H1 (cell line): ENCODE measurements around the gene PSAP. TPM values are rescaled to one million over a fixed set of nuclear protein-coding genes. Genes with fewer than 3 reads are reported as not detected.

Source experiments
- CTCF ChIA-PET: fragments of 300-600 bp; sonication (Branson Sonifier 250); formaldehyde crosslinking; loops from one replicate; lab custom pipeline; 2021; ENCODE audit not compliant: partially characterized antibody; lab: Charles Lee
- POLR2A ChIA-PET: fragments of 300-600 bp; sonication (Branson Sonifier 250); formaldehyde crosslinking; loops from one replicate; lab custom pipeline; 2021; ENCODE audit warnings: inconsistent platforms; ENCODE audit not compliant: partially characterized antibody; lab: Charles Lee
- DNase-seq, 2 experiments: peaks; one replicate each; pipeline versions ENCODE4 v3.0.0 to v3.0.0-alpha.2; 2010 to 2022; ENCODE audit warnings: low spot score in 2 of 2, low read depth in 1 of 2, mixed read lengths in 1 of 2
- FAIRE-seq: peaks from 2 replicates; lab custom pipeline; 2011; peaks lifted over from hg19 to GRCh38; lab: Jason Lieb, UNC
- H2AFZ ChIP-seq: 2 replicates; pipeline ENCODE4 v1.8.1; 2012; ENCODE audit warnings: low read length, inconsistent platforms
- H2AK5ac ChIP-seq: 2 replicates; pipeline ENCODE4 v1.6.1; 2013; ENCODE audit warnings: low read depth, low read length
- H2BK120ac ChIP-seq: replicated peaks from 2 replicates; pipeline ENCODE3; 2013; ENCODE audit warnings: low read depth, low read length, inconsistent platforms
- H2BK12ac ChIP-seq: 2 replicates; pipeline ENCODE4 v1.6.1; 2013; ENCODE audit warnings: low read depth, low read length
- H2BK15ac ChIP-seq: 2 replicates; pipeline ENCODE4 v1.6.1; 2013; ENCODE audit warnings: low read length
- H2BK20ac ChIP-seq: 2 replicates; pipeline ENCODE4 v1.6.1; 2013; ENCODE audit warnings: low read length
- H2BK5ac ChIP-seq: 2 replicates; pipeline ENCODE4 v1.6.1; 2013; ENCODE audit warnings: low read depth, low read length
- H3K14ac ChIP-seq: 2 replicates; pipeline ENCODE4 v1.6.1; 2013; ENCODE audit warnings: inconsistent platforms; ENCODE audit not compliant: insufficient read length
- H3K18ac ChIP-seq: 2 replicates; pipeline ENCODE4 v1.6.1; 2013; ENCODE audit warnings: low read length; ENCODE audit errors: extremely low read depth
- H3K23ac ChIP-seq: 2 replicates; pipeline ENCODE4 v1.6.1; 2013; ENCODE audit warnings: inconsistent platforms; ENCODE audit not compliant: insufficient read length
- H3K23me2 ChIP-seq: 2 replicates; pipeline ENCODE4 v1.6.1; 2013; ENCODE audit warnings: low read depth, low read length
- H3K27ac ChIP-seq: 2 replicates; pipeline ENCODE4 v1.6.1; 2011; ENCODE audit warnings: low read depth, low read length, inconsistent platforms
- H3K27me3 ChIP-seq, 4 experiments: replicated peaks in 1 of 4; 1 replicate in 1 of 4; 2 replicates in 3 of 4; pipeline versions ENCODE4 v1.6.1 to v1.8.1; 2011 to 2013; ENCODE audit warnings: low read length in 3 of 4, mild to moderate bottlenecking in 3 of 4, inconsistent platforms in 2 of 4, mixed read lengths in 2 of 4, moderate library complexity in 1 of 4; ENCODE audit not compliant: control insufficient read depth in 3 of 4, insufficient read depth in 3 of 4; ENCODE audit errors: extremely low read depth in 1 of 4
- H3K36me3 ChIP-seq, 4 experiments: 2 replicates each; pipeline versions ENCODE4 v1.6.1 to v1.8.1; 2011 to 2013; ENCODE audit warnings: mild to moderate bottlenecking in 4 of 4, low read length in 3 of 4, moderate library complexity in 2 of 4, control low read depth in 1 of 4, inconsistent platforms in 1 of 4; ENCODE audit not compliant: insufficient read depth in 4 of 4, control insufficient read depth in 2 of 4
- H3K4ac ChIP-seq: replicated peaks from 2 replicates; pipeline ENCODE3; 2013; ENCODE audit warnings: low read length, low read depth, mixed read lengths, inconsistent platforms; ENCODE audit not compliant: insufficient read length
- H3K4me1 ChIP-seq, 4 experiments: replicated peaks in 1 of 4; 1 replicate in 1 of 4; 2 replicates in 3 of 4; pipeline versions ENCODE4 v1.6.1 to v1.8.1; 2011 to 2013; ENCODE audit warnings: low read length in 3 of 4, inconsistent platforms in 2 of 4, mixed read lengths in 1 of 4; ENCODE audit not compliant: insufficient read depth in 4 of 4, control insufficient read depth in 3 of 4
- H3K4me2 ChIP-seq, 2 experiments: 2 replicates each; pipeline versions ENCODE4 v1.6.1 to v1.8.1; 2011 to 2013; ENCODE audit warnings: low read depth in 2 of 2, low read length in 2 of 2, control low read depth in 1 of 2, inconsistent platforms in 1 of 2, mild to moderate bottlenecking in 1 of 2; ENCODE audit not compliant: insufficient read depth in 1 of 2
- H3K4me3 ChIP-seq, 4 experiments: fragments of 200-600, 300-600 bp in 1 of 4; sonication (generic), shearing (Covaris generic), sonication (Bioruptor Twin) in 1 of 4; 2 replicates each; pipeline versions ENCODE4 v1.5.1 to v1.8.1; 2011 to 2016; ENCODE audit warnings: low read length in 4 of 4, low read depth in 3 of 4, control low read depth in 2 of 4, inconsistent platforms in 2 of 4, mild to moderate bottlenecking in 2 of 4, mixed read lengths in 1 of 4, moderate library complexity in 1 of 4; ENCODE audit not compliant: insufficient read depth in 2 of 4; ENCODE audit errors: extremely low read depth in 1 of 4
- H3K56ac ChIP-seq: replicated peaks from 2 replicates; pipeline ENCODE3; 2013; ENCODE audit warnings: low read depth, mild to moderate bottlenecking, mixed read lengths, low read length, inconsistent platforms; ENCODE audit not compliant: insufficient read length
- H3K79me1 ChIP-seq: 2 replicates; pipeline ENCODE4 v1.6.1; 2013; ENCODE audit warnings: low read depth, low read length, control low read depth
- H3K79me2 ChIP-seq, 2 experiments: 2 replicates each; pipeline versions ENCODE4 v1.6.1 to v1.8.1; 2012 to 2013; ENCODE audit warnings: low read length in 2 of 2, mild to moderate bottlenecking in 2 of 2, inconsistent platforms in 1 of 2; ENCODE audit not compliant: insufficient read depth in 2 of 2, control insufficient read depth in 1 of 2
- H3K9ac ChIP-seq, 4 experiments: replicated peaks in 1 of 4; 1 replicate in 1 of 4; 2 replicates in 3 of 4; pipeline versions ENCODE4 v1.6.1 to v1.8.1; 2011 to 2013; ENCODE audit warnings: low read depth in 3 of 4, low read length in 3 of 4, control low read depth in 2 of 4, mild to moderate bottlenecking in 2 of 4, moderate library complexity in 2 of 4, inconsistent platforms in 1 of 4; ENCODE audit errors: extremely low read depth in 1 of 4
- H3K9me3 ChIP-seq, 2 experiments: 2 replicates each; pipeline versions ENCODE4 v1.6.1 to v1.8.1; 2012 to 2013; ENCODE audit warnings: mild to moderate bottlenecking in 2 of 2, moderate library complexity in 2 of 2, control low read depth in 1 of 2, inconsistent platforms in 1 of 2, low read depth in 1 of 2, low read length in 1 of 2, mixed read lengths in 1 of 2; ENCODE audit not compliant: insufficient read depth in 2 of 2
- H4K20me1 ChIP-seq, 2 experiments: replicated peaks in 1 of 2; 2 replicates each; pipeline versions ENCODE3 to v1.8.1; 2011 to 2013; ENCODE audit warnings: inconsistent platforms in 2 of 2, low read length in 2 of 2, mild to moderate bottlenecking in 1 of 2; ENCODE audit not compliant: insufficient read depth in 2 of 2, control insufficient read depth in 1 of 2
- H4K5ac ChIP-seq: 2 replicates; pipeline ENCODE4 v1.6.1; 2013; ENCODE audit warnings: low read length, low read depth, mixed read lengths, inconsistent platforms; ENCODE audit not compliant: insufficient read length
- H4K8ac ChIP-seq: 2 replicates; pipeline ENCODE4 v1.8.0; 2013; ENCODE audit warnings: mild to moderate bottlenecking, moderate library complexity, low read length, inconsistent platforms; ENCODE audit not compliant: insufficient read depth; ENCODE audit errors: extremely low read depth
- H4K91ac ChIP-seq: replicated peaks from 2 replicates; pipeline ENCODE3; 2013; ENCODE audit warnings: low read length, mixed read lengths, inconsistent platforms; ENCODE audit not compliant: insufficient read length
- CTBP2 ChIP-seq: IDR thresholded peaks from 2 replicates; pipeline ENCODE4 v1.7.0; 2011; ENCODE audit warnings: borderline replicate concordance, mild to moderate bottlenecking, moderate library complexity, mixed read lengths, low read length; ENCODE audit not compliant: insufficient read depth, insufficient read length
- EGR1 ChIP-seq: IDR thresholded peaks from 2 replicates; pipeline ENCODE4 v1.6.1; 2011; ENCODE audit warnings: low read depth, low read length, borderline replicate concordance
- FOSL1 ChIP-seq: IDR thresholded peaks from 2 replicates; pipeline ENCODE4 v1.6.1; 2011; ENCODE audit warnings: mild to moderate bottlenecking, low read depth, low read length, moderate library complexity; ENCODE audit not compliant: insufficient read depth
- JUND ChIP-seq: IDR thresholded peaks from 2 replicates; pipeline ENCODE4 v1.6.1; 2011; ENCODE audit warnings: mild to moderate bottlenecking, improper control_type of control experiment, low read length
- KDM5A ChIP-seq: fragments of 200-600 bp; IDR thresholded peaks from 2 replicates; pipeline ENCODE4 v1.7.1; 2012; ENCODE audit warnings: mild to moderate bottlenecking, low read length, inconsistent platforms, mixed read lengths
- MAFK ChIP-seq: IDR thresholded peaks from 2 replicates; pipeline ENCODE4 v1.6.1; 2012; ENCODE audit warnings: low read depth, mild to moderate bottlenecking, improper control_type of control experiment, low read length
- NRF1 ChIP-seq: IDR thresholded peaks from 2 replicates; pipeline ENCODE4 v1.6.1; 2011; ENCODE audit warnings: mild to moderate bottlenecking, low read depth, low read length, improper control_type of control experiment
- POLR2A ChIP-seq, 2 experiments: IDR thresholded peaks; 1 replicate in 1 of 2; 2 replicates in 1 of 2; pipeline ENCODE4 v1.6.1; 2011; ENCODE audit warnings: low read depth in 2 of 2, low read length in 2 of 2, mild to moderate bottlenecking in 2 of 2; ENCODE audit errors: control extremely low read depth in 1 of 2
- POLR2AphosphoS5 ChIP-seq: IDR thresholded peaks from 2 replicates; pipeline ENCODE4 v1.6.1; 2011; ENCODE audit warnings: low read depth, low read length
- POU5F1 ChIP-seq: IDR thresholded peaks from 2 replicates; pipeline ENCODE4 v1.6.1; 2011; ENCODE audit warnings: low read depth, mild to moderate bottlenecking, low read length, moderate library complexity
- SP1 ChIP-seq: IDR thresholded peaks from 2 replicates; pipeline ENCODE4 v1.6.1; 2011; ENCODE audit warnings: low read depth, low read length
- SP2 ChIP-seq: IDR thresholded peaks from 2 replicates; pipeline ENCODE4 v1.6.1; 2012; ENCODE audit warnings: mild to moderate bottlenecking, low read length, inconsistent platforms
- YY1 ChIP-seq: IDR thresholded peaks from 2 replicates; pipeline ENCODE4 v1.6.1; 2011; ENCODE audit warnings: low read depth, mild to moderate bottlenecking, low read length
- ZNF274 ChIP-seq: IDR thresholded peaks from 2 replicates; pipeline ENCODE4 v1.7.0; 2012; ENCODE audit warnings: low read length, borderline replicate concordance; ENCODE audit errors: extremely low read depth
- WGBS, 2 experiments: shearing (Covaris generic) in 1 of 2; methylation state at CpG; one replicate each; pipeline versions ENCODE4 v1.1.6 to v1.1.7; 2013 to 2015; ENCODE audit warnings: low lambda C conversion rate in 2 of 2, mixed read lengths in 2 of 2, inconsistent platforms in 1 of 2, low coverage in 1 of 2, missing lambda C conversion rate in 1 of 2; ENCODE audit not compliant: insufficient replicate concordance in 2 of 2, insufficient coverage in 1 of 2, insufficient read length in 1 of 2; ENCODE audit errors: extremely low coverage in 1 of 2, missing lambda C conversion rate in 1 of 2; 5-methylcytosine and 5-hydroxymethylcytosine counted together
- polyA plus RNA-seq, 7 experiments: library from polyadenylated mRNA; depleted of rRNA in 3 of 7; stranded (reverse) in 5 of 7; unstranded in 2 of 7; fragments of >200 nt in 5 of 7; fragments of 200-250 nt in 2 of 7; gene quantifications; 1 replicate in 5 of 7; 2 replicates in 1 of 7; 4 replicates in 1 of 7; pipeline versions ENCODE4 v1.2.1 to v1.2.3, GENCODE V29; 2011 to 2013; ENCODE audit warnings: missing spikeins in 2 of 7, mixed read lengths in 2 of 7
- total RNA-seq: library from RNA; stranded (reverse); fragmentation: NEBNext Ultra II Directional; extraction: Animal tissue kit (Norgen Biotek cat#: 25700); gene quantifications from 2 replicates; pipeline ENCODE4 v1.2.1, GENCODE V29; 2021

The PSAP gene
- total and polyA plus RNA-seq, 2 of the 8 experiments (the other 6 are each of a cell fraction or from before 2014, with no cell fraction given), result 386 to 504 TPM

DNA sequence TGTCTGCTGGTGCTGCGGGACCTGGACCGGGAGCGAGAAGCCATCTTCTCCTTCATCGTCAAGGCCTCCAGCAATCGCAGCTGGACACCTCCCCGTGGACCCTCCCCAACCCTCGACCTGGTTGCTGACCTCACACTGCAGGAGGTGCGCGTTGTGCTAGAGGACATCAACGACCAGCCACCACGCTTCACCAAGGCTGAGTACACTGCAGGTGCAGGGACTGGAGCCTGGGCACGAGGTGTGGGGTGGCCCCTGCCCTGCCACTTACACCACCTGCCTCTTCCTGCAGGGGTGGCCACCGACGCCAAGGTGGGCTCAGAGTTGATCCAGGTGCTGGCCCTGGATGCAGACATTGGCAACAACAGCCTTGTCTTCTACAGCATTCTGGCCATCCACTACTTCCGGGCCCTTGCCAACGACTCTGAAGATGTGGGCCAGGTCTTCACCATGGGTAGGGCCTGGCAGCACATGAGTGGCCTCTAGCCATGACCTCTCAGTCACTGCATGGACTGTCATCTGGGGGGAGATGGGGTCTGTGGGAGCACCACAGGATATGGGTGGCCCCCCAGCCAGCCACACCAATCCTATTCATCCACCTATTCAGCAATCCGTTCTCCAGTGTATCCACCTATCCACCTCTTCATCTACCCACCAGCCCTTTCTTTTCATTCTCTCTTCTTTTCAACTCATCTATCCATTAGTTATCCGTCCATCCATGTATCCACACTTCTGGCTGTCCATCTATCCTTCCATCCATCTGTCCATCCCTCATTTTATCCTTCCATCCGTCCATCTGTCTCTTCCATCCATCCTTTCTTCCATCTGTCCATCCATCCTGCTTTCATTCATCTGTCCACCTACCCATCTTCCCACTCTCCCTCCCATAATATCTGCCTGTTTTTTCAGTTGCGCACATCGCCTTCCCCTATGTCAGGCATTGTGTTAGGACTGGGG is 43.2 kb downstream of the PSAP start:
- no peak overlapping the region for H4K5ac ChIP-seq
- H3K4me3 ChIP-seq, result no peak overlapping the region
- H2BK15ac ChIP-seq, result no peak overlapping the region
- H3K4ac ChIP-seq, result no peak overlapping the region
- POLR2A ChIA-PET, result no interaction called here
- H3K79me1 ChIP-seq, result no peaks in the 10 kb centered on the region
- FAIRE-seq, result no peak
- H2BK5ac ChIP-seq, result no peak overlapping the region
- H3K9ac ChIP-seq, result no peak overlapping the region; a peak in 1 of 7 replicates
- H3K27me3 ChIP-seq, result peaks cover 0 to 13% (median 9%) of the 10 kb centered on the region in 4 experiments; a peak in 6 of 7 replicates
- H3K23ac ChIP-seq, result no peak overlapping the region
- H4K20me1 ChIP-seq, result no peaks in the 10 kb centered on the region
- H2BK12ac ChIP-seq, result no peak overlapping the region
- no peaks in the 10 kb centered on the region for H3K9me3 ChIP-seq
- no peak overlapping the region for H4K91ac ChIP-seq
- no peak overlapping the region for H3K4me2 ChIP-seq
- H3K79me2 ChIP-seq, result no peaks in the 10 kb centered on the region
- H3K14ac ChIP-seq, result no peak overlapping the region
- no peak overlapping the region for H3K56ac ChIP-seq
- H3K36me3 ChIP-seq, result no peaks in the 10 kb centered on the region
- no peak overlapping the region for H2BK20ac ChIP-seq
- no peak for DNase-seq
- 88 to 100% methylated on average over 1 to 21 of the region's 21 CpGs for WGBS, 2 experiments
- H4K8ac ChIP-seq, result no peak overlapping the region
- H3K4me1 ChIP-seq, result peaks cover 0 to 7% (median 4%) of the 10 kb centered on the region in 4 experiments; a peak in 6 of 7 replicates
- no peak overlapping the region for H3K18ac ChIP-seq
- H2AFZ ChIP-seq, result no peak overlapping the region
- H2BK120ac ChIP-seq, result no peak overlapping the region
- CTCF ChIA-PET, result interaction anchor here (0.7 to 5.0 kb wide), 6 partner anchors 31 to 321 kb away, joined by 3 to 21 read pairs (median 4); partner anchors contain the start of gene VSIR
- no peak overlapping the region for H2AK5ac ChIP-seq
- no peaks in the 10 kb centered on the region for H3K23me2 ChIP-seq
- no peak overlapping the region for H3K27ac ChIP-seq
- TF ChIP-seq POU5F1 (no peak), ZNF274 (no peak), KDM5A (no peak), POLR2A (IDR thresholded peaks at IDR 0.05; ENCODE audit: control extremely low read depth in 1 of 2, low read depth in 2 of 2, low read length in 2 of 2) (no peak), POLR2AphosphoS5 (no peak), MAFK (no peak), YY1 (no peak), FOSL1 (no peak), SP1 (no peak), EGR1 (no peak), CTBP2 (no peak), SP2 (no peak), NRF1 (no peak), JUND (no peak)
